Activated gamma-delta T cell treated with anti-CD3 and anti-CD28 coated beads, Interleukin-2, amount 50 U/mL, for 16 hours (primary cell): ENCODE measurements around the gene ZNF606.
A peak's percentile ranks its signal among the peaks of the same experiment; 100 is the strongest.

Experiments
- DNase-seq: peaks from one replicate; pipeline ENCODE4 v3.0.0-alpha.2; 2020; ENCODE audit warnings: low read depth

The ZNF606 gene

DNA sequence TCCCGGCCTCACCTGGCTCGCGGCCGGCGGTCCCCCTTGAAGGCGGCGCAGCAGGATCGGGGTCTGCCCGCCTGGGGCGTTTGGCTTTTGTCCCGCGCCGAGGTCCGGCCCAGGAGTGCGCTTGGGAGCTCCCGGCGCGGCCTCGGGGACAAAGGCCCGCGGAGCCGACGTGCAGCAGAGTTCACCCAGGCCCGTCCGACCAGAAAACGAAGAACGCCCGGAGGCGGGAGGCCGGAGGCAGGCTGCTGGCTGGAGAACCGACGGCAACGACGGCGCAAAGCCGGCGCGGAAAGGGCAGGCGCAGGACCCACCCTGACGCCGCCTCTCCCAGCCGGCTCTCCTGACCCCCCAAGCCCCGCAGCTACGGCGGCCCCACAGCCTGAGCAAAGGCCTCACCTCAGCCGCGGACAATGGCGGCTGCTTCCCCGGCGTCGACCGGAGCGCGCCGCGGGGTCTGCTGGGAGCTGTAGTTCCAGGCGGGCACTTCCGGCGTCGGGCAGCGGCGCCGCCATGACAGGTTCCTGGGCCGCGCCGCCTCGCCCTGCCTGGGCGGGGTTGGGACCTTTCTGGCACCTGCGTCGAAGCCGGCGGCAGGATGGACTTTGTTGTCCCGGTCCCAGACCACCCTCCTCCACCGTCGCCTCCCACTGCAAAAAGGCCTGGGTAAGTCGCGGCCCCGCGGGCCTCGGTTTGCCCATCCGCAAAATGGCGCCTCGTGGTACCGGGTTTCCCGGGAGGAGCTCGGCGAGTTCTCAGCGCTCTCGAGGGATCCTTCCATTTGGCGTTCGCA is at the start of gene ZNF606:
Gene ZNF606, minus strand, starts transcription at position 437 of the 790 bp plus-strand sequence. CDS start 1,501 bp downstream, outside the sequence.
- peak; percentile 69 for DNase-seq

DNA sequence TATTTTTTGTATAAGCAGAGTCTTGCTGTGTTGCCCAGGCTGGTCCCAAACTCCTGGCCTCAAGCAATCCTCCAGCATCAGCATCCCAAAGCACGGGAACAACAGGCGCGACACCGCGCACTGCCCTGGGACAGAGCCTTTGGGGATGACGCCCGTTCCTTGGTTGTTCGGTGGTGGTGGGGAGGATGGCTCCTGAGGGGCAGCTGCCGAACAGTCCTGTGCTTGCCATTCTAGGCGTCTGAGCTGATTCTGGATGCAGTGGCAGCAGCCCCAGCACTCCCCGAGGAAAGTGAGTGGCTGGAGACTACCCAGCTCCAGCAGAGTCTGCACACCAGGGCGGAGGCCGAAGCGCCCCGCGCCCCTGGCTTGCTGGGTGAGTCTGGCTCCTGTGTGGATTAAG is 49.6 kb upstream of the ZNF606 start:
- no peak for DNase-seq

GRCh38 chr19:58047672-58048071 is 45.1 kb upstream of the ZNF606 start:
- DNase-seq: no peak

DNA sequence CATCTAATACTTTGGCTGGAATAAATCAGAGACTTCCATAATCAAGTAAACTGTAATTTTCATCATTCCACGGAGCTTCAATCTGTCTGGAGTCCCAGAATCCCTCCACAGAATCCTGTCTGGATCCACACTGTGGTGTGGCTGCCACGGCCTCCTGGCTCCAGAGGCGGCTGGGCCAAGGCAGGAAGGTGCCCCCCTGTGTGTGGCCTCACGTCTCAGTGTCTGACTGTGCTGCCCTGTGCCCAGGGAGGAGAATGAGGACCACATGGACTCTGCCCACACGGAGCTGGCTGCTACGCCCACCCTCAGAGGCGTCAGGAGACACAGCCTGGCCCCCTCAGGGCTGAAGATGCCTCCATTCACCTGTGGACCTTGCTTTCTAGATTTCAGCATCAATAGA is 44.2 kb upstream of the ZNF606 start:
- DNase-seq: no peak

GRCh38 chr19:58045411-58046050 is 42.9 kb upstream of the ZNF606 start:
- DNase-seq: no peak

- DNase-seq: no peak
Measured at GRCh38 chr19:58044886-58045285, 42.3 kb upstream of the ZNF606 start.

DNA sequence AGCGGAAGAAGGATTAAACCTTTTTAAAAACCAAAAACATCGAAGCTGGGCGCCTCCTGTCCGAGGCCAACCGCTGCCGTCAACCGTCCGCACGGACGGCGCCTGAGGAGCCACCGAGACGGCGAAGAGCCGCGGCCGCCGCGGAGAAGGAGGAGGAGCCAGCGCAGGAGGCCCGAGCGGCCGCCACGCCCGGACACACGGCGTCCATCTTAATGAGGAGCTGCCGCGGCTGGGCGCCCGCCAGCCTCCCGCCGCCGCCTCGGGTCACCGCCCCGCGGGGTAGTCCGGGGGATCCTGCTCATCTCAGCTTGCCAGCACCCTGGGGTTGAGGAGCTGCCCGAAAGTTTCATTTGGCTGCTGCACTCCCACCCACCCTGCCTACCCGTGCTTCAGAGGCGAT is 41.8 kb upstream of the ZNF606 start:
- no peak for DNase-seq

DNA sequence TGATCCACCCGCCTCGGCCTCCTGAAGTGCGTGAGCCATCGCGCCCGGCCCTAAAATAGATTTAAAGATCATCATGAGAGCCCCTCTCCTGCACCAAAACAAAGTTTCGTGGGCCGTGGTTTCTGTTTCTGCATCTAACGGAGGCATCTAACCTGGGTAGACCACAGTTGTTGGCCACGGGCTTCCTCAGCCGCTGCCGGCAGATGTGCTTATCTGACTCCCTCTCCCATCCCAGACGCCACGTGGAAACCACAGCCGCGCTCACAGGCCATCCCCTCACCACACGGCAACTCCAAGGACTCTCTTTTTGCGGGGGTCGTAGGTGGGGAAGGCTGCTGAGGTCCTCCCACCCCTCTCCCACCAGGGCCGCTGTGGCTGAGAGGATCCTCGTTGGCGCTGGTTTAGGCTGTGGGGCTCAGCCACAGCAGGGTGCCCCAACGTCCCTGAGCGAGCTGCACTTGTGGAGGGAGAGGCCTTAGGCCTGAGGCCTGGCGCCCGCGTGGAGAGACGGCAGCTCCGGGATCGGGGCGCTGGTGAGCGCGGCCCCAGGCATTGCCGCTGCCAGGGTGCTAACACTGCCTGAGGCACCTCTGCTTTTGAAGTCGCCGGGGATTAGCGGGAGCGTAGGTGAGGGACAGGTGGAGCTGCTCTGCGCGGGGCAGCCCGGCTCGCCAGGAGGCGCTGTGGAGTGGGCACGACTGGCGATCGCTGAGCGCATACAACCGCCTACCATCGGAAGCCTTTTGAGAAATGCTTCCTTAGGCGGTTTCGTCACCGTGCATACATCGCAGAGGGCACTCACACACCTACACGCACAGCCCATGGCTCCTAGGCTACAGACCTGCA is 40.1 kb upstream of the ZNF606 start:
- DNase-seq: no peak

- DNase-seq: no peak
Measured at GRCh38 chr19:58040751-58041525, 38.3 kb upstream of the ZNF606 start.

DNA sequence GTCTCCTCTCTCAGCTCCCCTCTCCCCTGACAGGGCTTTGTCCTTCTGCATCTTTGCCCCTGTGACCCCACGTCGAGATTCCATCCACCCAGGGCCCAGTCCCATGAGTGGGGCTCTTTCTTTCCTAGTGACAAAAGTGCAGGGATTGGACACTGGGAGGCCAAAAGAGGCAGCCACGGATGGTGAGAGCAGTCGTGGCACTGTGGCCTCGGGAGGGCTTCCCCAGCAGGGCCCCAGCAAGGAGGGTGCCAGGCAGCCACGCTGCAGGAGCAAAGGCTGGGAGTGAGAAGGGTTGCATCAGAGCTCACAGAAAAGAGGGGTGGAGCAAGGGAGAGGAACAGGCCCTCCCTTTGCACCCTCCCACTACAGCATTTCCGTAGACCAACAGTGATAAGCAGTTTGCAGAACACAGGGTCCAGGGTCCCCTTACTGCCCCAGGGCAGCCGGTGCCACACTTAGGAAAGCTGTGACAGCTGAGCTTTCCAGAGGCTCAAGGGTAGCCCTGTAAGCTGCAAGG is 36.1 kb upstream of the ZNF606 start:
- DNase-seq: no peak

- DNase-seq: no peak
Measured at GRCh38 chr19:58037927-58038687, 35.5 kb upstream of the ZNF606 start.

DNA sequence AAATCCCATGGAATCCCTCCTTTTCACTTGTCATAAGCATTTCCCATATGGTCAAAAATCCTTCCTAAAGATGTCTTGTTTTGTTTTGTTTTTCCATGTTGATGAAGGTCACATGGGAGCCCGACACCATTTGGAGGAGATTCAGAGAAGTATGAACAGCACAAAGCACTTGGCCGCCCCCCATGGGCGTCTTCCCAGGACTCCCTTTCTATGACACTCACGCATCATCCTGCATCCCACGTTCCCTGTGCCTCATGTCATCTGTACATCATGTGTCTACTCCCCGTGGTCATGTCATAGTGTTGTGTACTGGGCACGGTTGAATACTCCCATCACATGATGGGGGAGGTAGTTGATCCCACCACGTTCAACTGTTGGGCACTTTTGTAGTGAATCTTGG is 33.2 kb upstream of the ZNF606 start:
- no peak for DNase-seq

- no peak for DNase-seq
Measured at GRCh38 chr19:58034477-58034793, 31.8 kb upstream of the ZNF606 start.

DNA sequence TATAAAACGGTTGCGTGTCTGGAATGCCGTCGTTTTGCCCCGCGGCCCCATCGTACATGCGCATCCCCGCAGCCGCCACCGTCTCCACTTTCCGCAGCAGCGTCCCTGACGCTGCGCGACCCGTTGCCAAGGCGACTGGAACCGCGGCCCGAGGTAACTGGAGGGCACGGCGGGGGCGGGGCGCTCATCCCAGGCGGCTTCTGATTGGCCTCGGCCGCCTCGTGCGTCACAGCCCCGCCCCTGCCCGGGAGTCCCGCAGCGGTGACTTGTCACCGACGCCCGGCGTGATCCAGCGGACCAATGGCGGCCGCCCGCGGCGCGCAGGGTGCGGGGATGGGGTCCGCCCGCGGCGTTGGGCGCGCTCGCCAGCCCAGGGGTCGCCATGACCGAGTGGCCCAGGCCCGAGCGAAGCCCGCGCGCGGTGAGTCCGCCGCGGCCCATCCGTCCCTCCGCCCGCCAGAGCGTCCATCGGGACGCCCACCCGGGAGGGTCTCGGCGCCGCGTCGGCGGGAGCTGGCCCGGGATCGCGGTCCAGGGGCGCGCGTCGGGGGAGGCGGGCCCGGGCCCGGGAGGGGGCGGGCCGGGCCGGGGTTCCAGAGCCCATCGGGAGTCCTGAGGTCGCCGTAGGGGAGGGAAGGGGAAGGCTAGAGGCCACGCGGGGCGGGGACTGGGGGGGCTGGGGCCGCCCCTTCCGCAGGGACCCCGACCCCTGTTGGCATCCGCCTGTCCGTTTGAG is 31.3 kb upstream of the ZNF606 start, which contains the start of gene ZSCAN1:
Gene ZSCAN1, plus strand, starts transcription at position 285 of the 736 bp plus-strand sequence. CDS start 3,812 bp downstream, outside the sequence.
- DNase-seq: peak; percentile 28

DNA sequence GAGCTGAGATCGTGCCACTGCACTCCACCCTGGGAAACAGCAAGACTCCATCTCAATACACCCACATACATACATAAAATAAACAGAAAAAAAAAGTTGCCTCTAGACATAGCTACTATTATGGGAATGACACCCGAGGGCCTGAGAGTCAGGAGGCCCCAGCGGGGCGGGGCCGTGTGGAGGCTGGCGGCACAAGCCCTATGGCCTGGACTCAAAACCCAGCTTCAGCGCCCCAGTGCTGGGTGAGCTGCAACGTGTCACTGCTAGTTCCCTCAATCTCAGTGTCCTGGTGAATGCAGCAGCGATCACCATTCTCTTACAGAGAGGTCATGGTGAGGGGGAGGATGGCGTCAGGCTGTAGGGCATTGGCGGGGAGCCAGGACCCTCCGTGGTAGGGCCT is 22.0 kb upstream of the ZNF606 start:
- no peak for DNase-seq

DNA sequence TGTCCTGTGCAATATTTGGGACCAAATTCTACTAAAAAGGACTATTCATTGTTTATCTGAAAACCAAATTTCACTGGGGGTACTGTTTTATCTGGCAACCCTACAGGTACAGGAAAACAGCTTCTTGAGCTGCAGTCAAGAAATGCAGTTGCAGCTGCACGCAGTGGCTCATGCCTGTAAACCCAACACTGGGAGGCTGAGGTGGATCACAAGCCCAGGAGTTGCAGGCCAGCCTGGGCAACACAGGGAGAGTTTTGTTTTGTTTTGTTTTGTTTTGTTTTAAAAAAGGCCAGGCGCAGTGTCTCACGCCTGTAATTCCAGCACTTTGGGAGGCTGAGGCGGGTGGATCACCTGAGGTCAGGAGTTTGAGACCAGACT is 19.7 kb upstream of the ZNF606 start:
- no peak for DNase-seq

DNA sequence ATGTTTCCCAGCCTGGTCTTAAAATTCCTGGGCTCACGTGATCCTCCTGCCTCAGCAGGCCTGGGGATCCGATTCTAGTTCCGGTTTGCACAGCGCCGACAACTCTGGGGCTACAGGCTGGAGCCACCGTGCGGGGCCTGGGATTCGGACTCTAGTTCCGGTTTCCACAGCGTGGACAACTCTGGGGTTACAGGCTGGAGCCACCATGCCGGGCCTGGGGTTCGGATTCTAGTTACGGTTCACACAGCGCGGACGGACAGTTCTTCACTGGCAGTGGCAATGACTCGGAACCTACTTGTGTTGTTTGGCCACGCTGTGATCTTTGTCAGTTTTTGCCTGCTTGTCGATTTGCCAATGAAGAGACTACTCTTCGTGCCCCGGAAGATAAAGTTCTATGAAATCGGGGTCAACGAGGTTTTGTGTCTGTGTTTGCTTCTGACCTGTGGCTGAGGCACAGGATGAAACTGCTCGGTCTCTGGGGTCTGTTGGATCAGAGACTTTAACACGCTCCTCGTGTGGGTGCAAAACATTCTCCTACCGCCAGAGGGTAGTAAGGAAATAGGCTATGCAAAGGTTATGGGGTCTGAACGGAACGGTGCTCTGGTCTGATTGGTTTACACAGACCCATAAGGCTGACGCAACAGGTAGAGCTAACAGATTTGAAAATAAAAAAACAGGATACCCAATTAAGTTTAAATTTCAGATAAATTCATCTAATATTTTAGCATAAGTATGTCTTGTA is 19.1 kb upstream of the ZNF606 start:
- peak; percentile 44 for DNase-seq

- no peak for DNase-seq
Measured at GRCh38 chr19:58020129-58020528, 17.5 kb upstream of the ZNF606 start.

DNA sequence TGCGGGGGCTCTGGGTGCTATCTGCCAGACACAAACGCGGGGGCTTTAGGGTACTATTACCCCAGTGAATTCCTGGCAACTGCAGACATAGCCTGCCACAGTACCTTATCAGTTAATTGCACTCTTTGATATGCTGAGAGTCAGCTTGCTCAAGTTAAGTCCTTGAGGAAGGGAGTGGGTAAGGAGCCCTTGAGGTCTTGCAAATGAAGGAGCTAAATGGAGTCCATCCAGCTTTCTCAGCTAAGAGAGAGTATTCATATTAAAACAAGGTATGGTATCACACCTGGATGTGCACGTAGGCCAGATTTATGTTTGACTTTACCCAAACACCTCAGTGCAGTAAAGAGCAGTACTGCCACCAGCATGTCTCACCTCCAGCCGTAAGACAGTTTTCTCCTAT is 11.5 kb upstream of the ZNF606 start:
- no peak for DNase-seq

- DNase-seq: no peak
Measured at GRCh38 chr19:58010507-58010906, 7.9 kb upstream of the ZNF606 start.
